HepG2 (cell line): ENCODE data around the gene UGT1A4.

Source experiments
- ARID2 ChIP-seq: sonication (generic); formaldehyde crosslinking; IDR thresholded peaks from 2 replicates; pipeline ENCODE4 v1.8.1; 2022; ENCODE audit warnings: mild to moderate bottlenecking, missing genetic modification reagents, borderline replicate concordance
- EZH2 ChIP-seq: conservative IDR thresholded peaks from 2 replicates; pipeline ENCODE4 v1.6.1; 2012; ENCODE audit warnings: mild to moderate bottlenecking, low read depth, low read length, moderate library complexity
- HIVEP1 ChIP-seq: sonication (generic); formaldehyde crosslinking; IDR thresholded peaks from 2 replicates; pipeline ENCODE4 v1.4.0; 2020; ENCODE audit warnings: mild to moderate bottlenecking, missing genetic modification reagents
- JUN ChIP-seq: sonication (generic); formaldehyde crosslinking; IDR thresholded peaks from 2 replicates; pipeline ENCODE4 v1.4.0; 2020; ENCODE audit warnings: mild to moderate bottlenecking, missing genetic modification reagents
- POLR2A ChIP-seq, 2 experiments: IDR thresholded peaks; 2 replicates each; pipeline ENCODE4 v1.6.1; 2011; ENCODE audit warnings: low read depth in 2 of 2, low read length in 2 of 2, mild to moderate bottlenecking in 1 of 2, moderate library complexity in 1 of 2; ENCODE audit not compliant: insufficient read depth in 1 of 2
- SMAD9 ChIP-seq: sonication (generic); formaldehyde crosslinking; IDR thresholded peaks from 2 replicates; pipeline ENCODE4 v1.5.1; 2020; ENCODE audit warnings: mild to moderate bottlenecking, missing genetic modification reagents
- ZBTB3 ChIP-seq: sonication (generic); formaldehyde crosslinking; IDR thresholded peaks from 2 replicates; pipeline ENCODE4 v1.4.0; 2020; ENCODE audit warnings: low read depth, mild to moderate bottlenecking, moderate library complexity, missing genetic modification reagents, borderline replicate concordance
- ZNF232 ChIP-seq: sonication (generic); formaldehyde crosslinking; IDR thresholded peaks from 2 replicates; pipeline ENCODE4 v1.4.0; 2020; ENCODE audit warnings: missing genetic modification reagents, borderline replicate concordance
- TF ChIP-seq, protein P1 (sequence below): sonication (generic); formaldehyde crosslinking; IDR thresholded peaks from 2 replicates; pipeline ENCODE4 v1.9.0; 2022; ENCODE audit warnings: missing genetic modification reagents, mild to moderate bottlenecking, borderline replicate concordance
- TF ChIP-seq, protein P2 (sequence below): sonication (generic); formaldehyde crosslinking; IDR thresholded peaks from 2 replicates; pipeline ENCODE4 v1.4.0; 2020; ENCODE audit warnings: missing genetic modification reagents
- TF ChIP-seq, protein P3 (sequence below): sonication (generic); formaldehyde crosslinking; IDR thresholded peaks from 2 replicates; pipeline ENCODE4 v1.5.0; 2020; ENCODE audit warnings: mild to moderate bottlenecking, missing genetic modification reagents, moderate library complexity
- TF ChIP-seq, protein P4 (sequence below): sonication (generic); formaldehyde crosslinking; IDR thresholded peaks from 2 replicates; pipeline ENCODE4 v1.4.0; 2020; ENCODE audit warnings: missing genetic modification reagents, borderline replicate concordance

DNA sequence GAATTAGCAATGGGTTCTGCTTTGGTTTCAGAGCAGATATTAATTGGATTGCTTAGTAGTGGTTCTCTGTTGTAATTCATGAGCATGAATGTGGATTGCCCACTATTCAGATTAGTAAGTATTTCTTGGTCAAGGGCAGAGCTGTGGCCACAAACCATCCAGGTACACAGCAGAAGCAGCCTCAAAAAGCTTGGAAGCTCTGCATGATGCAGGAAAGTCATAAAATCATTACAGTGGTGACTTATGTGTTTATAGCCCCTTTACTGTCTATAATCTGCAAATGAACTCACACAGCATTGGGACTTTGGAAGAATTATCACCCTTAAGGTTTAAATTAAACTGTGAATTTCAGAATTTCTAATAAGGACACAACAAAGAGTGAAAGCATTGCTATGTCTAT is 39.6 kb downstream of the UGT1A4 start:
- TF ChIP-seq, protein P1, sequence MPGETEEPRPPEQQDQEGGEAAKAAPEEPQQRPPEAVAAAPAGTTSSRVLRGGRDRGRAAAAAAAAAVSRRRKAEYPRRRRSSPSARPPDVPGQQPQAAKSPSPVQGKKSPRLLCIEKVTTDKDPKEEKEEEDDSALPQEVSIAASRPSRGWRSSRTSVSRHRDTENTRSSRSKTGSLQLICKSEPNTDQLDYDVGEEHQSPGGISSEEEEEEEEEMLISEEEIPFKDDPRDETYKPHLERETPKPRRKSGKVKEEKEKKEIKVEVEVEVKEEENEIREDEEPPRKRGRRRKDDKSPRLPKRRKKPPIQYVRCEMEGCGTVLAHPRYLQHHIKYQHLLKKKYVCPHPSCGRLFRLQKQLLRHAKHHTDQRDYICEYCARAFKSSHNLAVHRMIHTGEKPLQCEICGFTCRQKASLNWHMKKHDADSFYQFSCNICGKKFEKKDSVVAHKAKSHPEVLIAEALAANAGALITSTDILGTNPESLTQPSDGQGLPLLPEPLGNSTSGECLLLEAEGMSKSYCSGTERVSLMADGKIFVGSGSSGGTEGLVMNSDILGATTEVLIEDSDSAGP (CRISPR knock-in tag) = no peak
- TF ChIP-seq ZBTB3 (CRISPR knock-in tag) = no peak
- no peak for TF ChIP-seq ARID2 (CRISPR knock-in tag)
- TF ChIP-seq JUN = no peak
- no peak for TF ChIP-seq EZH2
- TF ChIP-seq, protein P2, sequence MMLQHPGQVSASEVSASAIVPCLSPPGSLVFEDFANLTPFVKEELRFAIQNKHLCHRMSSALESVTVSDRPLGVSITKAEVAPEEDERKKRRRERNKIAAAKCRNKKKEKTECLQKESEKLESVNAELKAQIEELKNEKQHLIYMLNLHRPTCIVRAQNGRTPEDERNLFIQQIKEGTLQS (CRISPR knock-in tag) = no peak
- TF ChIP-seq, protein P3, sequence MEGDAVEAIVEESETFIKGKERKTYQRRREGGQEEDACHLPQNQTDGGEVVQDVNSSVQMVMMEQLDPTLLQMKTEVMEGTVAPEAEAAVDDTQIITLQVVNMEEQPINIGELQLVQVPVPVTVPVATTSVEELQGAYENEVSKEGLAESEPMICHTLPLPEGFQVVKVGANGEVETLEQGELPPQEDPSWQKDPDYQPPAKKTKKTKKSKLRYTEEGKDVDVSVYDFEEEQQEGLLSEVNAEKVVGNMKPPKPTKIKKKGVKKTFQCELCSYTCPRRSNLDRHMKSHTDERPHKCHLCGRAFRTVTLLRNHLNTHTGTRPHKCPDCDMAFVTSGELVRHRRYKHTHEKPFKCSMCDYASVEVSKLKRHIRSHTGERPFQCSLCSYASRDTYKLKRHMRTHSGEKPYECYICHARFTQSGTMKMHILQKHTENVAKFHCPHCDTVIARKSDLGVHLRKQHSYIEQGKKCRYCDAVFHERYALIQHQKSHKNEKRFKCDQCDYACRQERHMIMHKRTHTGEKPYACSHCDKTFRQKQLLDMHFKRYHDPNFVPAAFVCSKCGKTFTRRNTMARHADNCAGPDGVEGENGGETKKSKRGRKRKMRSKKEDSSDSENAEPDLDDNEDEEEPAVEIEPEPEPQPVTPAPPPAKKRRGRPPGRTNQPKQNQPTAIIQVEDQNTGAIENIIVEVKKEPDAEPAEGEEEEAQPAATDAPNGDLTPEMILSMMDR (CRISPR knock-in tag) = no peak
- no peak for TF ChIP-seq HIVEP1 (CRISPR knock-in tag)
- no peak for TF ChIP-seq SMAD9 (CRISPR knock-in tag)
- no peak for TF ChIP-seq POLR2A (IDR thresholded peaks at IDR 0.05; ENCODE audit: insufficient read depth in 1 of 2, low read depth in 2 of 2, low read length in 2 of 2)
- no peak for TF ChIP-seq ZNF232 (CRISPR knock-in tag)
- TF ChIP-seq, protein P4, sequence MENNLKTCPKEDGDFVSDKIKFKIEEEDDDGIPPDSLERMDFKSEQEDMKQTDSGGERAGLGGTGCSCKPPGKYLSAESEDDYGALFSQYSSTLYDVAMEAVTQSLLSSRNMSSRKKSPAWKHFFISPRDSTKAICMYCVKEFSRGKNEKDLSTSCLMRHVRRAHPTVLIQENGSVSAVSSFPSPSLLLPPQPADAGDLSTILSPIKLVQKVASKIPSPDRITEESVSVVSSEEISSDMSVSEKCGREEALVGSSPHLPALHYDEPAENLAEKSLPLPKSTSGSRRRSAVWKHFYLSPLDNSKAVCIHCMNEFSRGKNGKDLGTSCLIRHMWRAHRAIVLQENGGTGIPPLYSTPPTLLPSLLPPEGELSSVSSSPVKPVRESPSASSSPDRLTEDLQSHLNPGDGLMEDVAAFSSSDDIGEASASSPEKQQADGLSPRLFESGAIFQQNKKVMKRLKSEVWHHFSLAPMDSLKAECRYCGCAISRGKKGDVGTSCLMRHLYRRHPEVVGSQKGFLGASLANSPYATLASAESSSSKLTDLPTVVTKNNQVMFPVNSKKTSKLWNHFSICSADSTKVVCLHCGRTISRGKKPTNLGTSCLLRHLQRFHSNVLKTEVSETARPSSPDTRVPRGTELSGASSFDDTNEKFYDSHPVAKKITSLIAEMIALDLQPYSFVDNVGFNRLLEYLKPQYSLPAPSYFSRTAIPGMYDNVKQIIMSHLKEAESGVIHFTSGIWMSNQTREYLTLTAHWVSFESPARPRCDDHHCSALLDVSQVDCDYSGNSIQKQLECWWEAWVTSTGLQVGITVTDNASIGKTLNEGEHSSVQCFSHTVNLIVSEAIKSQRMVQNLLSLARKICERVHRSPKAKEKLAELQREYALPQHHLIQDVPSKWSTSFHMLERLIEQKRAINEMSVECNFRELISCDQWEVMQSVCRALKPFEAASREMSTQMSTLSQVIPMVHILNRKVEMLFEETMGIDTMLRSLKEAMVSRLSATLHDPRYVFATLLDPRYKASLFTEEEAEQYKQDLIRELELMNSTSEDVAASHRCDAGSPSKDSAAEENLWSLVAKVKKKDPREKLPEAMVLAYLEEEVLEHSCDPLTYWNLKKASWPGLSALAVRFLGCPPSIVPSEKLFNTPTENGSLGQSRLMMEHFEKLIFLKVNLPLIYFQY = no peak
